NT2/D1 (cell line): ENCODE results near the gene AGRN.

Experiments used
- YY1 ChIP-seq: IDR thresholded peaks from 2 replicates; pipeline ENCODE4 v1.6.1; 2011; ENCODE audit not compliant: insufficient read length, insufficient read depth
- ZNF274 ChIP-seq: IDR thresholded peaks from 2 replicates; pipeline ENCODE4 v1.6.1; 2011; ENCODE audit warnings: mild to moderate bottlenecking, low read depth, low read length

DNA sequence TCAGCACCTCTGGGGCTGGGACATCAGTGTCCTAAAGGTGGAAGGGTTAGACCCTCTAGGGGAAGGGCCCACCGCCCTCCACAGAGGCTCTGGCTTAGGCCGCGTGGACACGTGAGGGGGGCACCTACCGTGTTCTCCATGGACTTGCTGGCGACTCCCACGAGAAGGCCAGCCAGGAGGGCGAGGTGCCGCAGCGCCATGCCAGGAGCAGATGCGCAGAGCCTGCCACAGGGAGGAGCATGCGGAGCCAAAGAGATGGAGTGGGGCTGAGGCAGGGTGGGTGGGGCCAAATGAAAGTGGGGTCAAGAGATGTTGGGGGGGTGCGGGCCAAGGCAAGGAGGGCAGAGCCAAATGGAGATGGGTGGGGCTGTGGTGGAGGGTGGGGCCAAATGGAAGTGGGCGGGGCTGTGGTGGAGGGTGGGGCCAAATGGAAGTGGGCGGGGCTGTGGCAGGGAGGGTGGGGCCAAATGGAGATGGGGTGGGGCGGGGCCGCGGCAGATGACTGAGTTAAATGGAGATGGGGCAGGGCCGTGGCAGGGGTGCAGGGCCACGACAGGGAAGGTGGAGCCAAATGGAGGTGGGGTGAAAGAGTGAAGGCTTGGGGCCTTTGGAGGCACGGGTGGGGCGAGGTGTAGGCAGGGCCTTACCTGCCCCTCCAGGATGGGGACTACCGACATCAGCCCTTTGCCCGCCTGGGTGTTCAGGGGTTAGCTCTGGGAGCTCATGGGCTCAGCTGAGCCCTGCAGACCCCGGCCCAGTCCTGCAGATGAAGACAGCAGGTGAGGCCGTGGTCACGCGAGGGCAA, 71.6 kb downstream of the AGRN start:
- no peak for TF ChIP-seq YY1
- TF ChIP-seq ZNF274: no peak
